K562 (cell line): Measurements from ENCODE around the gene KIF15.

Experiments
- PPARD ChIP-seq: fragments of 250-450 bp; sonication (Bioruptor Pico); IDR thresholded peaks from 2 replicates; pipeline ENCODE4 v1.8.0; 2022; ENCODE audit warnings: inconsistent platforms, mild to moderate bottlenecking, moderate library complexity
- ZNF316 ChIP-seq: fragments of 450-650 bp; IDR thresholded peaks from 2 replicates; pipeline ENCODE4 v1.6.1; 2016
- ZNF668 ChIP-seq: fragments of 250-450 bp; sonication (Bioruptor Pico); IDR thresholded peaks from 2 replicates; pipeline ENCODE4 v1.8.0; 2022; ENCODE audit warnings: mild to moderate bottlenecking, inconsistent platforms
- TF ChIP-seq, protein P1 (sequence below), 3 experiments: IDR thresholded peaks in 2 of 3; conservative IDR thresholded peaks in 1 of 3; 2 replicates each; pipeline ENCODE4 v1.5.1; 2011 to 2012; ENCODE audit warnings: low read length in 3 of 3, mild to moderate bottlenecking in 3 of 3, control low read depth in 2 of 3, improper control_type of control experiment in 1 of 3, inconsistent platforms in 1 of 3, low read depth in 1 of 3, mixed read lengths in 1 of 3, moderate library complexity in 1 of 3; ENCODE audit not compliant: insufficient read depth in 2 of 3
- TF ChIP-seq, protein P2 (sequence below): fragments of 450-650 bp; IDR thresholded peaks from 2 replicates; pipeline ENCODE4 v1.6.1; 2016; ENCODE audit warnings: antibody characterized with exemption

DNA sequence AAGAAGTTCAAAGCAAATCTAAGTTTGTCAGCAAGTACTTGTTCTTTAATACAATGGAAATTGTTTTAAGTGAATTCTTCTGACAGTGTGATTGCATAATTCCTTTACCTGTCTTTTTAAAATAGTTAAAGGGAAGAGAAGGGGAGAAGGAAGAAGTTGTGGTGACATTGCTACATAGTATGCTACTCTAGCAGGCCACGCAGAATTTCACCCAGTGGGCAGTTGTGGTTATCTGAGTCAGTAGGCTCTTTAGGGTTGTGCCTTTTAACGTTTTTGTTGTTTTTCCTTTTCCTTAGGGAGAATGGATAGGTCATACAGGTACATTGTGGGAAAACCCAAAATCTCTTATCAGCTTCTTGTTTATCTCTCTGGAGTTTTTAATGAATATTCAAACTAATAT, 40.4 kb downstream of the KIF15 start:
- TF ChIP-seq ZNF316, result no peak
- TF ChIP-seq, protein P1, sequence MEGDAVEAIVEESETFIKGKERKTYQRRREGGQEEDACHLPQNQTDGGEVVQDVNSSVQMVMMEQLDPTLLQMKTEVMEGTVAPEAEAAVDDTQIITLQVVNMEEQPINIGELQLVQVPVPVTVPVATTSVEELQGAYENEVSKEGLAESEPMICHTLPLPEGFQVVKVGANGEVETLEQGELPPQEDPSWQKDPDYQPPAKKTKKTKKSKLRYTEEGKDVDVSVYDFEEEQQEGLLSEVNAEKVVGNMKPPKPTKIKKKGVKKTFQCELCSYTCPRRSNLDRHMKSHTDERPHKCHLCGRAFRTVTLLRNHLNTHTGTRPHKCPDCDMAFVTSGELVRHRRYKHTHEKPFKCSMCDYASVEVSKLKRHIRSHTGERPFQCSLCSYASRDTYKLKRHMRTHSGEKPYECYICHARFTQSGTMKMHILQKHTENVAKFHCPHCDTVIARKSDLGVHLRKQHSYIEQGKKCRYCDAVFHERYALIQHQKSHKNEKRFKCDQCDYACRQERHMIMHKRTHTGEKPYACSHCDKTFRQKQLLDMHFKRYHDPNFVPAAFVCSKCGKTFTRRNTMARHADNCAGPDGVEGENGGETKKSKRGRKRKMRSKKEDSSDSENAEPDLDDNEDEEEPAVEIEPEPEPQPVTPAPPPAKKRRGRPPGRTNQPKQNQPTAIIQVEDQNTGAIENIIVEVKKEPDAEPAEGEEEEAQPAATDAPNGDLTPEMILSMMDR (IDR thresholded peaks at IDR 0.05 in 2 of 3, conservative IDR thresholded peaks at IDR 0.05 in 1 of 3; ENCODE audit: insufficient read depth in 2 of 3, low read depth in 1 of 3, low read length in 3 of 3), result no peak
- TF ChIP-seq, protein P2, sequence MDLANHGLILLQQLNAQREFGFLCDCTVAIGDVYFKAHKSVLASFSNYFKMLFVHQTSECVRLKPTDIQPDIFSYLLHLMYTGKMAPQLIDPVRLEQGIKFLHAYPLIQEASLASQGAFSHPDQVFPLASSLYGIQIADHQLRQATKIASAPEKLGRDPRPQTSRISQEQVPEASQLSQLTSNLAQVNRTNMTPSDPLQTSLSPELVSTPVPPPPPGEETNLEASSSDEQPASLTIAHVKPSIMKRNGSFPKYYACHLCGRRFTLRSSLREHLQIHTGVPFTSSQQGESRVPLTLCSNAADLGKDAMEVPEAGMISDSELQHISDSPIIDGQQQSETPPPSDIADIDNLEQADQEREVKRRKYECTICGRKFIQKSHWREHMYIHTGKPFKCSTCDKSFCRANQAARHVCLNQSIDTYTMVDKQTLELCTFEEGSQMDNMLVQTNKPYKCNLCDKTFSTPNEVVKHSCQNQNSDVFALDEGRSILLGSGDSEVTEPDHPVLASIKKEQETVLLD, result no peak
- TF ChIP-seq PPARD (CRISPR knock-in tag), result no peak
- no peak for TF ChIP-seq ZNF668 (CRISPR knock-in tag)
